GM21717 (cell line): ENCODE measurements around the gene PAX9.

Experiments
- ATAC-seq: cut with Tn5 transposase; IDR thresholded peaks from one replicate; pipeline ENCODE4 v1.9.1; 2021; ENCODE audit warnings: mild to moderate bottlenecking, moderate library complexity; ENCODE audit not compliant: unreplicated experiment

PAX9 gene

GRCh38 chr14:36655963-36656686, 5.5 kb upstream of the PAX9 start:
- no peak for ATAC-seq

GRCh38 chr14:36656687-36657398, 4.8 kb upstream of the PAX9 start:
- no peak for ATAC-seq

- no peak for ATAC-seq
Observed at GRCh38 chr14:36657399-36658122, 4.1 kb upstream of the PAX9 start.

- no peak for ATAC-seq
Observed at GRCh38 chr14:36658123-36659009, 3.3 kb upstream of the PAX9 start.

- ATAC-seq: no peak
Observed at GRCh38 chr14:36659010-36659821, 2.4 kb upstream of the PAX9 start.

GRCh38 chr14:36659822-36660735, 1.6 kb upstream of the PAX9 start:
- no peak for ATAC-seq

- ATAC-seq: no peak
Observed at GRCh38 chr14:36660736-36661505, 739 bp upstream of the PAX9 start.

- ATAC-seq: no peak
Observed at GRCh38 chr14:36662258-36662542, 540 bp downstream of the PAX9 start.

GRCh38 chr14:36662543-36663403, 1.1 kb downstream of the PAX9 start:
- no peak for ATAC-seq

- ATAC-seq: no peak
Observed at GRCh38 chr14:36663404-36664321, 2.0 kb downstream of the PAX9 start.

- no peak for ATAC-seq
Observed at GRCh38 chr14:36664322-36665193, 2.9 kb downstream of the PAX9 start.

GRCh38 chr14:36665887-36666415, 4.3 kb downstream of the PAX9 start:
- ATAC-seq: no peak

- no peak for ATAC-seq
Observed at GRCh38 chr14:36666416-36667206, 5.0 kb downstream of the PAX9 start.

- ATAC-seq: no peak
Observed at GRCh38 chr14:36667679-36668078, 6.0 kb downstream of the PAX9 start.
